ENCODE measurements around the gene MTHFD1L.
A peak's percentile ranks its signal among the peaks of the same experiment; 100 is the strongest.

Gene MTHFD1L

DNA sequence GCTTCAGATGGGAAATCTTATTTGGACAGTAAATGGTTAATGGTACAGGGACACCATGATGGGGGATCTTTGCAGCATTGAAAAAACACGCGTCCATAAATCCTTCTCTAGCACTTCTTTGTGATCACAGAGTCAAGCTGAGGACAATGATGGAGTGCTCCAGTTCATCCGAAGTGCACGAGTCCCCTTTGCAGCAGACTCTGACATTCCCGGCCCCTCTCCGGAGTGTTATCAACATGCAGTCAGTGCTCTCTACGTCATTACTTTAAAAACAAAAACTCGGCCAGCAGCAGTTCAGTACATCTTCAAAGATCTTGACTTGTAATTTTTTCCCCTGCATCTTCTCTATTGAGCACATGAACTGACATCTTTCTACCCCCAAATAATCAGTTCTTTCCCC lies 188.8 kb downstream of the MTHFD1L start:
- TF ChIP-seq, protein P1, sequence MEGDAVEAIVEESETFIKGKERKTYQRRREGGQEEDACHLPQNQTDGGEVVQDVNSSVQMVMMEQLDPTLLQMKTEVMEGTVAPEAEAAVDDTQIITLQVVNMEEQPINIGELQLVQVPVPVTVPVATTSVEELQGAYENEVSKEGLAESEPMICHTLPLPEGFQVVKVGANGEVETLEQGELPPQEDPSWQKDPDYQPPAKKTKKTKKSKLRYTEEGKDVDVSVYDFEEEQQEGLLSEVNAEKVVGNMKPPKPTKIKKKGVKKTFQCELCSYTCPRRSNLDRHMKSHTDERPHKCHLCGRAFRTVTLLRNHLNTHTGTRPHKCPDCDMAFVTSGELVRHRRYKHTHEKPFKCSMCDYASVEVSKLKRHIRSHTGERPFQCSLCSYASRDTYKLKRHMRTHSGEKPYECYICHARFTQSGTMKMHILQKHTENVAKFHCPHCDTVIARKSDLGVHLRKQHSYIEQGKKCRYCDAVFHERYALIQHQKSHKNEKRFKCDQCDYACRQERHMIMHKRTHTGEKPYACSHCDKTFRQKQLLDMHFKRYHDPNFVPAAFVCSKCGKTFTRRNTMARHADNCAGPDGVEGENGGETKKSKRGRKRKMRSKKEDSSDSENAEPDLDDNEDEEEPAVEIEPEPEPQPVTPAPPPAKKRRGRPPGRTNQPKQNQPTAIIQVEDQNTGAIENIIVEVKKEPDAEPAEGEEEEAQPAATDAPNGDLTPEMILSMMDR (IDR thresholded peaks at IDR 0.05; ENCODE audit: low read depth, low read length, missing control alignments), result no peak
- H3K4me3 ChIP-seq (replicated peaks; ENCODE audit: low read depth, low read length), result no peak overlapping the region
- no peak for DNase-seq (ENCODE audit: extremely low read depth, low read depth)

DNA sequence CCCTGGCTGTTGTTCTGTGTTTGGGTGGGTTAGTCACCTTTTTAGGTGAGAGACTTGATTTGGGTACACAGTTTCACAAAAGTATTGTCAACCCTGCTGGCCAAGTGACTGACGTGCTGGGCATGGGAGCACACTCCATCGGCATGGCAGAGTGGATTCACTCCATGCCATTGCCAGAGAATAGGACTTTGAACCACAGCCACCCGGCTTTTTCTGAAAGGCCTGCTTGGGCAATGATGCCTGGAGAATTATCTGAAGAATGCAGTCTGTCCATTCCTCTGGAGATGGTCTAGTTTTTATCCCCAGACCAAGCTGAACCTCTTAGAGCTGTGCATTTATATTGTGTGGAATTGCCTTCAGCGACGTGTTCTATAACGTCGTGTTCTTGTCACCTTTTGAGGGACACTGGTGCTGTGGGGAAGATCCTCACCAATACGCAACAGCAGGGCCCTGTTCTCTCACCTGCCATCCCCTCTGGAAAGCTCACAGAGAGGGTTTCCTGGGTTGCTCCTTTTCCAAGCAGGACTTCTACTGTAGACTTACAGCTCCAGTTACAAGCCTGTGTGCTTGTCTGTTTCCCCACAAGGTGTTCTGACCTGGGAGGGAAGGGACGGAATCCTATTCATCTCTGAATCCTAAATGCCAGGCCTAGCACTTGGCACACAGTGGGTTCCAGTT lies 190.9 kb downstream of the MTHFD1L start:
- TF ChIP-seq, protein P1 (IDR thresholded peaks at IDR 0.05; ENCODE audit: low read depth, low read length, missing control alignments), result no peak
- no peak for DNase-seq (ENCODE audit: extremely low read depth, low read depth)
- no peak overlapping the region for H3K4me3 ChIP-seq (replicated peaks; ENCODE audit: low read depth, low read length)

GRCh38 chr6:151057061-151057460 lies 191.6 kb downstream of the MTHFD1L start:
- TF ChIP-seq, protein P1 (IDR thresholded peaks at IDR 0.05; ENCODE audit: low read depth, low read length, missing control alignments), result no peak
- DNase-seq (ENCODE audit: extremely low read depth, low read depth), result no peak
- no peak overlapping the region for H3K4me3 ChIP-seq (replicated peaks; ENCODE audit: low read depth, low read length)

GRCh38 chr6:151058021-151058733 lies 192.7 kb downstream of the MTHFD1L start:
- no peak overlapping the region for H3K4me3 ChIP-seq (replicated peaks; ENCODE audit: low read depth, low read length)
- TF ChIP-seq, protein P1 (IDR thresholded peaks at IDR 0.05; ENCODE audit: low read depth, low read length, missing control alignments), result no peak
- DNase-seq (ENCODE audit: extremely low read depth, low read depth), result no peak

GRCh38 chr6:151059612-151060095 lies 194.2 kb downstream of the MTHFD1L start:
- no peak overlapping the region for H3K4me3 ChIP-seq (replicated peaks; ENCODE audit: low read depth, low read length)
- no peak for DNase-seq (ENCODE audit: extremely low read depth, low read depth)
- TF ChIP-seq, protein P1 (IDR thresholded peaks at IDR 0.05; ENCODE audit: low read depth, low read length, missing control alignments), result no peak

GRCh38 chr6:151060096-151060765 lies 194.7 kb downstream of the MTHFD1L start:
- DNase-seq (ENCODE audit: extremely low read depth, low read depth), result peak; percentile 82
- H3K4me3 ChIP-seq (replicated peaks; ENCODE audit: low read depth, low read length), result no peak overlapping the region
- TF ChIP-seq, protein P1 (IDR thresholded peaks at IDR 0.05; ENCODE audit: low read depth, low read length, missing control alignments), result no peak
